LNCaP clone FGC (cell line): ENCODE measurements around the gene RNF141.

ENCODE experiments used
- DNase-seq: peaks from one replicate; pipeline ENCODE4 v3.0.0-alpha.2; 2011; ENCODE audit warnings: low read depth
- H3K4me3 ChIP-seq: 2 replicates; pipeline ENCODE4 v1.5.1; 2011; ENCODE audit warnings: mild to moderate bottlenecking, low read depth, low read length, control low read depth
- CTCF ChIP-seq: IDR thresholded peaks from 2 replicates; pipeline ENCODE4 v1.5.1; 2012; ENCODE audit warnings: mild to moderate bottlenecking; ENCODE audit not compliant: control insufficient read depth, insufficient read depth; ENCODE audit errors: extremely low read depth

The RNF141 gene

GRCh38 chr11:10581481-10582019, 40.6 kb upstream of the RNF141 start:
- H3K4me3 ChIP-seq = no peak overlapping the region
- DNase-seq = no peak
- TF ChIP-seq CTCF = no peak

- no peak overlapping the region for H3K4me3 ChIP-seq
- TF ChIP-seq CTCF = no peak
- DNase-seq = no peak
Observed at GRCh38 chr11:10580623-10581022, 39.6 kb upstream of the RNF141 start.

- no peak for DNase-seq
- no peak for TF ChIP-seq CTCF
- H3K4me3 ChIP-seq = no peak overlapping the region
Observed at GRCh38 chr11:10579700-10580099, 38.7 kb upstream of the RNF141 start.

GRCh38 chr11:10576035-10576398, 35.0 kb upstream of the RNF141 start:
- no peak for DNase-seq
- no peak overlapping the region for H3K4me3 ChIP-seq
- no peak for TF ChIP-seq CTCF

GRCh38 chr11:10575346-10576034, 34.5 kb upstream of the RNF141 start:
- DNase-seq = no peak
- no peak overlapping the region for H3K4me3 ChIP-seq
- TF ChIP-seq CTCF = no peak

GRCh38 chr11:10573556-10573955, 32.6 kb upstream of the RNF141 start:
- TF ChIP-seq CTCF = no peak
- H3K4me3 ChIP-seq = no peak overlapping the region
- DNase-seq = no peak

GRCh38 chr11:10573028-10573427, 32.0 kb upstream of the RNF141 start:
- TF ChIP-seq CTCF = no peak
- no peak overlapping the region for H3K4me3 ChIP-seq
- DNase-seq = no peak
